ENCODE measurements around the gene FTSJ3.
"Not testable (repeated sequence)": the region's sequence is repeated elsewhere in the genome, so short reads cannot be mapped to it uniquely, and the experiment has no call there.

The FTSJ3 gene, protein sequence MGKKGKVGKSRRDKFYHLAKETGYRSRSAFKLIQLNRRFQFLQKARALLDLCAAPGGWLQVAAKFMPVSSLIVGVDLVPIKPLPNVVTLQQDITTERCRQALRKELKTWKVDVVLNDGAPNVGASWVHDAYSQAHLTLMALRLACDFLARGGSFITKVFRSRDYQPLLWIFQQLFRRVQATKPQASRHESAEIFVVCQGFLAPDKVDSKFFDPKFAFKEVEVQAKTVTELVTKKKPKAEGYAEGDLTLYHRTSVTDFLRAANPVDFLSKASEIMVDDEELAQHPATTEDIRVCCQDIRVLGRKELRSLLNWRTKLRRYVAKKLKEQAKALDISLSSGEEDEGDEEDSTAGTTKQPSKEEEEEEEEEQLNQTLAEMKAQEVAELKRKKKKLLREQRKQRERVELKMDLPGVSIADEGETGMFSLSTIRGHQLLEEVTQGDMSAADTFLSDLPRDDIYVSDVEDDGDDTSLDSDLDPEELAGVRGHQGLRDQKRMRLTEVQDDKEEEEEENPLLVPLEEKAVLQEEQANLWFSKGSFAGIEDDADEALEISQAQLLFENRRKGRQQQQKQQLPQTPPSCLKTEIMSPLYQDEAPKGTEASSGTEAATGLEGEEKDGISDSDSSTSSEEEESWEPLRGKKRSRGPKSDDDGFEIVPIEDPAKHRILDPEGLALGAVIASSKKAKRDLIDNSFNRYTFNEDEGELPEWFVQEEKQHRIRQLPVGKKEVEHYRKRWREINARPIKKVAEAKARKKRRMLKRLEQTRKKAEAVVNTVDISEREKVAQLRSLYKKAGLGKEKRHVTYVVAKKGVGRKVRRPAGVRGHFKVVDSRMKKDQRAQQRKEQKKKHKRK

DNA sequence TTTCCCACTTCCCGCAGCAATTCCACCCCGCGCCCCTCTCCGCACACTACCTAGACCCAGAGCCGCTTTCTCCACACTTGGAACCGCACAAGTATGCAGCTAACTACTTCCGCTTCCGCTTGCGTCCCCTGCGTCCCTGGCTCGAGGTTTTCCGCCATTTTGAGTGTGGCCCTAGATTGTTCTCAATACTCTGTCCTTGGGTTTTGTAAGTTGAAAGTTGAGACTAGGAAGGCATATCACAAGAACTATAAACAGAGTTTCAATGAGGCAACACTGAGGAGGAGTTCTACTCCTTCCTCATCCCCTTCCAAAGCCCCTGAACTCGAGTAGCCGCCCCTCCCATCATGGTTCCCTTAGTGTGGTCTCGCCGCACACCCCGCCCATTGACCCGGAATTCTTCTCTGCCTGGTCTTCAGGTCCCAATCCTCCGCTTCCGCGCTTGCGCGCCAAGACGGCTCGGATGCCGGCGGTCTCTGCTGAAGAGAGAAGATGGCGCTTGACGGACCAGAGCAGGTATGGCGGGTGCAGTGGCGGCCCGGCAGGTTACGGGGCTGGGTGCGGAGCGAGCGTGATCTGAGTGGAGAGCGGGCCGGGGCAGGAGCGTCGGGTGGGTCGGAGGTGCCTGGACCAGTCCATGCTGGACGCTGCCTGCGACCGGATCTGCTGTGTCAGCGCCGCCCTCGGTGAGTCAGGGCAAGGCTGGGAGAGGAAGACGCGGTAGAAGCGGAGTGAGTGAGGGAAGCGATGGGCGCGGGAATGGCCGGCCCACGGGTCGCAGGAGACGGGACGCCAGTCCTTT is at the start of gene FTSJ3, which contains the start of gene PSMC5:
TSS of gene FTSJ3 (minus strand) at position 662 of the 799 bp plus-strand sequence. CDS start 761 bp downstream, outside the sequence.
TSS of gene PSMC5 (plus strand) at position 430 of the 799 bp plus-strand sequence. CDS start at position 490, 60 bp downstream.
- peak; percentile 84 for DNase-seq

- not testable (repeated sequence) for DNase-seq
Measured at GRCh38 chr17:63874693-63875092, 47.2 kb upstream of the FTSJ3 start.

GRCh38 chr17:63874061-63874626 is 46.7 kb upstream of the FTSJ3 start:
- not testable (repeated sequence) for DNase-seq

GRCh38 chr17:63873577-63873976 is 46.1 kb upstream of the FTSJ3 start, which contains the start of gene CSH2:
Gene CSH2, minus strand, starts transcription at chr17:63873677. Its CDS starts 63 bp downstream, at chr17:63873614.
- DNase-seq = not testable (repeated sequence)

DNA sequence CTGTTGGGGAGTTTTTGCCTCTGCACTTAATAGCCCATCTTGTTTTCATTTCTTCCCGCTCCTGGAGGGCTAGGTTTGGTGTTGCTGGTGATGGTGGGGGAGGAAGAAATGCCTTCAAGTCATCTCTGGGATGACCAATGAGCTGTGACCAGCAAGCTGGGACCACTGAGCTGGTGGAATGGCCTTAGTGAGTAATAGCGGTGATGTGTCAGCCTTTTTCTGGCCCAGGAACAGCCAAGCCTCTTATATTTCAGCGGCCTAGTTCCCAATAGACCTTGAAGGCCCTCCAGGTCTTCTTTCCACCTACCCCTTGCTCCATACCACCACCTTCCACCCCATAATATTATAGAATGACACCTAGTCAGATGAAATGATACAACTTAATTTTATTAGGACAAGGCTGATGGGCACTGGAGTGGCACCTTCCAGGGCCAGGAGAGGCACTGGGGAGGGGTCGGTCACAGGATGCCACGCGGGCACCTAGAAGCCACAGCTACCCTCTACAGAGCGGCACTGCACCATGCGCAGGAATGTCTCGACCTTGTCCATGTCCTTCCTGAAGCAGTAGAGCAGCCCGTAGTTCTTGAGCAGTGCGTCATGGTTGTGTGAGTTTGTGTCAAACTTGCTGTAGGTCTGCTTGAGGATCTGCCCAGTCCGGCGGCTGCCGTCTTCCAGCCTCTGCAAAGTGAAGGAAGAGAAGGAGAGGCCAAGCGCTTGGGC is 44.3 kb upstream of the FTSJ3 start:
- not testable (repeated sequence) for DNase-seq

GRCh38 chr17:63870292-63870665 is 42.8 kb upstream of the FTSJ3 start:
- not testable (repeated sequence) for DNase-seq

- DNase-seq = not testable (repeated sequence)
Measured at GRCh38 chr17:63869491-63870291, 42.2 kb upstream of the FTSJ3 start.

GRCh38 chr17:63866625-63867024 is 39.2 kb upstream of the FTSJ3 start:
- not testable (repeated sequence) for DNase-seq

DNA sequence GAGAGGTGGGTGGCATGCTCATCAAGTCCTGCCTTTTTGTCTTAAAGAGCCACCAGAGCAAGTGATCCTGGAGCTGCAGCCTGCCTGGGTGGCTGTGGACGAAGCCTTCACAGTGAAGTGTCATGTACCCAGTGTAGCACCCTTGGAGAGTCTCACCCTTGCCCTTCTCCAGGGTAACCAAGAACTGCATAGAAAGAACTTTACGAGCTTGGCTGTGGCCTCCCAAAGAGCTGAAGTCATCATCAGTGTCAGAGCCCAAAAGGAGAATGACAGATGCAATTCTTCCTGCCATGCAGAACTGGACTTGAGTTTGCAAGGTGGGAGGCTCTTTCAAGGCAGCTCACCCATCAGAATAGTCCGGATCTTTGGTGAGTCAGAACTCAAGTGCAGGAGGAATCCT is 31.8 kb upstream of the FTSJ3 start:
- DNase-seq = no peak

DNA sequence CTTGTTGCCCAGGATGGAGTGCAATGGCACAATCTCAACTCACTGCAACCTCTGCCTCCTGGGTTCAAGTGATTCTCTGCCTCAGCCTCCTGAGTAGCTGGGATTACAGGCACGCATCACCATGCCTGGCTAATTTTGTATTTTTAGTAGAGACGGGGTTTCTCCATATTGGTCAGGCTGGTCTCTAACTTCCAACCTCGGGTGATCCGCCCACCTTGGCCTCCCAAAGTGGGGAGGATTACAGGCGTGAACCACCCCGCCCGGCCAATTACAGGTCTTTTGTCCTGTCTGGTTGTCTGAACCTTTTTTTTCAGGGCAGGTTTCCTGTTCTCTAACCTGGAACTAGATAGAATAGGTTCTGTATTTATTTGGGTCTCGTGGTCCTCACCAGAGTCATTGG is 29.0 kb upstream of the FTSJ3 start:
- DNase-seq = not testable (repeated sequence)

DNA sequence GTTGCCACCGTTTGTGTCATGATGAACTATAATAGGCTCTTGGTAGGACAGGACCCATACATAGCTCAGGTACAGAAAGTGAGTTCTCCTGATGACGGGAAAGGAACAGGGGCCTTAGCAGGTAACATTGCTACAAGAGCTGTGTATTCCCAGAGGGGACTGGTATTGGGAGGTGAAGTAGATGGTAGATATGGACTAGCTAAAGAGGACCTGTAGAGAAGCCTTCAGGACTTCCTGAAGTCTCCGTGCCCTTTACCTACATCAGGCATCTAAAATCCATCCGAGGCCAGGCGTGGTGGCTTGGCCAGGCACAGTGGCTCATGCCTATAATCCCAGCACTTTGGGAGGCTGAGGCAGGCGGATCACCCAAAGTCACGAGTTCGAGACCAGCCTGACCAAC is 27.7 kb upstream of the FTSJ3 start:
- no peak for DNase-seq

DNA sequence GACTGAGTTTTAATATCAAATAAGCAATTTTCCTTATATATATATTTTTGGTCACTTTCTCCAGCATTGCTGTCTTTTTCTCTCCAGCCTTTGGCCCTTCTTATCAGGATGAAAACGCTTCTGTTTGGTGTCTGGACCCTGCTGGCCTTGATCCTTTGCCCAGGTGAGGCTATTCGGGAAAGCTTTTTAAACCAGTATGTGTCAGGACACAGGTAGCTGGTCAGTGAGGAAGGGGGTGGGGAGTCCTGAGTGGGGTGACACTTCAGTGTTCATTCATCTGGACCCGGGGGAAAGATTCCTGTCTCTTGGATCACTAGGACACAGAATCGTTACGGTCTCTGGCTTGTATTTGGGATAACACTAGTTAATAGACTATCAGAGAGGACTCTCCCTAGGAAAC is 27.2 kb upstream of the FTSJ3 start:
- no peak for DNase-seq

DNA sequence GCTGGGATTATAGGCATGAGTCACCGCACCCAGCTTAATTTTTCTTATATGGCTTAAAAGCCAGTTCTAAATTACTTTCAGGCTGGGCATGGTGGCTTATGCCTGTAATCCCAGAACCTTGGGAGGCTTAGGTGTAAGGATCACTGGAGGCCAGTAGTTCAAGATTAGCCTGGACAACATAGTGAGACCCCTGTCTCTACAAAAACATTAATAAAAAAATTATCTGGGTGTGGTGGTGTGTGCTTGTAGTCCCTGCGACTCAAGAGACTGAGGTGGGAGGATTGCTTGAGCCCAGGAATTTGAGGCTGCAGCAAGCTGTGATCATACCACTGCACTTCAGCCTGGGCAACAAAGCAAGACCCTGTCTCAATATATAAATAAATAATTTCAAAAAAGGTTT is 25.8 kb upstream of the FTSJ3 start:
- no peak for DNase-seq

GRCh38 chr17:63850401-63850800 is 22.9 kb upstream of the FTSJ3 start:
- peak; percentile 23 for DNase-seq

GRCh38 chr17:63848834-63849689 is 21.6 kb upstream of the FTSJ3 start:
- peak; percentile 83 for DNase-seq

- no peak for DNase-seq
Measured at GRCh38 chr17:63847525-63848249, 20.2 kb upstream of the FTSJ3 start.

DNA sequence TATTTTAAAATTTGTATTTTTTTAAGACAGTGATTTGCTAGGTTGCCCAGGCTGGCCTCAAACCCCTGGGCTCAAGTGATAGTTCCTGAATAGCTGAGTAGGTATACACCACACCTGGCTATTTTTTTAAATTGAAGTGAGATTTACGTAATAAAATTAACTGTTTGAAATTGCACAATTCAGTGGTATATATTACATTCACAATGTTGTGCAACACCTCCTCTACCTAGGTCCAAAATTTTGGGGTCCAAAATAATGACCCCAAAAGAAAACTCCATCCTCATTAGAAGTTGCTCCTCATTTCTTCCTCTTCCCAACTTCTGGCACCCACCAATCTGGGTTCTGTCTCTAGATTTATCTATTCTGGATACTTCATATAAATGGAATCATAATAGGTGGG is 18.0 kb upstream of the FTSJ3 start:
- no peak for DNase-seq

- no peak for DNase-seq
Measured at GRCh38 chr17:63843910-63844677, 16.6 kb upstream of the FTSJ3 start.

All from GF-D8 (cell line).